ENCODE data around the gene C22orf39. TPM values are rescaled to one million over a fixed set of nuclear protein-coding genes. Genes with fewer than 3 reads are reported as not detected.

C22orf39 gene
- total RNA-seq, 1 donor from 2014 or later = 26.6 TPM

DNA sequence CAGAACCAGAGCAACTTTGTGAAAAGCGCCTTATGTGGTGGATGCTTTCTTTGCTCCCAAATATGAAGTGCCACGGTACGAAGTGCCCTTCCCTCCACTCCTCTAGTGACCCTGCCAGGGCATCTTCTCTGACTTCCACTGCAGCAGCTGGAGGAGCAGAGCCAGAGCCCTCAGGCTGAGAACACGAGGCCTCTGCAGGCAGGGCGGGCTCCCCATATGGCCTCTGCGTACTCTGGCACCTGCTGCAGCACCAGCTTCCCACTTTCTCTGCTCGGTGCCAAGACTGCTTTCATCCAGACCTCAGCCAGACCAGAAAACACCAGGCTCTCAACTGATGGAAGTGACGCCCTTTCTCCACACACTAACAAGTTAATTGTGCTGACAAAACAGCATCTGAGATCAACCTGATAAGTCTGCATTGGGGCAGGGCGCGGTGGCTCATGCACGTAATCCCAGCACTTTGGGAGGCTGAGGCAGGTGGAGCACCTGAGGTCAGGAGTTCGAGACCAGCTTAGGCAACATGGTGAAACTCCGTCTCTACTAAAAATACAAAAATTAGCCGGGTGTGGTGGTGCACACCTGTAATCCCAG is 18.7 kb upstream of the C22orf39 start:
- no peaks in the 10 kb centered on the region for H3K4me1 Mint-ChIP-seq (ENCODE audit: unreplicated experiment)
- H3K9me3 Mint-ChIP-seq (ENCODE audit: unreplicated experiment) = no peaks in the 10 kb centered on the region
- TF ChIP-seq, protein P1, sequence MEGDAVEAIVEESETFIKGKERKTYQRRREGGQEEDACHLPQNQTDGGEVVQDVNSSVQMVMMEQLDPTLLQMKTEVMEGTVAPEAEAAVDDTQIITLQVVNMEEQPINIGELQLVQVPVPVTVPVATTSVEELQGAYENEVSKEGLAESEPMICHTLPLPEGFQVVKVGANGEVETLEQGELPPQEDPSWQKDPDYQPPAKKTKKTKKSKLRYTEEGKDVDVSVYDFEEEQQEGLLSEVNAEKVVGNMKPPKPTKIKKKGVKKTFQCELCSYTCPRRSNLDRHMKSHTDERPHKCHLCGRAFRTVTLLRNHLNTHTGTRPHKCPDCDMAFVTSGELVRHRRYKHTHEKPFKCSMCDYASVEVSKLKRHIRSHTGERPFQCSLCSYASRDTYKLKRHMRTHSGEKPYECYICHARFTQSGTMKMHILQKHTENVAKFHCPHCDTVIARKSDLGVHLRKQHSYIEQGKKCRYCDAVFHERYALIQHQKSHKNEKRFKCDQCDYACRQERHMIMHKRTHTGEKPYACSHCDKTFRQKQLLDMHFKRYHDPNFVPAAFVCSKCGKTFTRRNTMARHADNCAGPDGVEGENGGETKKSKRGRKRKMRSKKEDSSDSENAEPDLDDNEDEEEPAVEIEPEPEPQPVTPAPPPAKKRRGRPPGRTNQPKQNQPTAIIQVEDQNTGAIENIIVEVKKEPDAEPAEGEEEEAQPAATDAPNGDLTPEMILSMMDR (IDR thresholded peaks at IDR 0.05; ENCODE audit: unreplicated experiment) = no peak
- no peak overlapping the region for H3K4me3 Mint-ChIP-seq (ENCODE audit: unreplicated experiment)
- H3K27ac Mint-ChIP-seq (ENCODE audit: unreplicated experiment) = no peak overlapping the region
- peaks cover 38% of the 10 kb centered on the region for H3K36me3 Mint-ChIP-seq (ENCODE audit: low read depth, unreplicated experiment)
- H3K27me3 Mint-ChIP-seq (ENCODE audit: unreplicated experiment) = no peaks in the 10 kb centered on the region
- no peak for DNase-seq (ENCODE audit: low spot score)

DNA sequence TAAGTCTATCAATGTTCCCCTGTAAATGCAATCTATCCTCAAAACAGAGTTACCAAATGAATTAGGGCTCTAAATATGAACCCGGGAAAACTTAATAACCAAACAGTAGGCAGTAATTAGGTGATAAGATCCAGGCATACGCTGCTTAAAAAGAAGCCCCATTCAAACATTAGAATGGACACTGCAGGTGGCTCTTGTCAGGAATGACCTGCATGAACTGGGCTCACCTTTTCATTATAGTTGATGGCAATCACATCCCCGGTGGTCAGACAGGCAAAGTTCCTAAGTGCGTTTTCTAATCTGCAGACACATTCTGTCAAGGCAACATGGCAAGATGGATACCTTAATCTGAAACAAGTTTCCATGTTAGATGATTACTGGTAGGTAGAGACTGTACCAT is 17.5 kb upstream of the C22orf39 start:
- Mint-ChIP-seq H3K9me3 (ENCODE audit: unreplicated experiment) (no peaks in the 10 kb centered on the region), H3K27me3 (ENCODE audit: unreplicated experiment) (no peaks in the 10 kb centered on the region), H3K36me3 (ENCODE audit: low read depth, unreplicated experiment) (peaks cover 40% of the 10 kb centered on the region), H3K4me3 (ENCODE audit: unreplicated experiment) (no peak overlapping the region), H3K27ac (ENCODE audit: unreplicated experiment) (no peak overlapping the region), H3K4me1 (ENCODE audit: unreplicated experiment) (no peaks in the 10 kb centered on the region)
- TF ChIP-seq, protein P1 (IDR thresholded peaks at IDR 0.05; ENCODE audit: unreplicated experiment) = no peak
- DNase-seq (ENCODE audit: low spot score) = no peak

DNA sequence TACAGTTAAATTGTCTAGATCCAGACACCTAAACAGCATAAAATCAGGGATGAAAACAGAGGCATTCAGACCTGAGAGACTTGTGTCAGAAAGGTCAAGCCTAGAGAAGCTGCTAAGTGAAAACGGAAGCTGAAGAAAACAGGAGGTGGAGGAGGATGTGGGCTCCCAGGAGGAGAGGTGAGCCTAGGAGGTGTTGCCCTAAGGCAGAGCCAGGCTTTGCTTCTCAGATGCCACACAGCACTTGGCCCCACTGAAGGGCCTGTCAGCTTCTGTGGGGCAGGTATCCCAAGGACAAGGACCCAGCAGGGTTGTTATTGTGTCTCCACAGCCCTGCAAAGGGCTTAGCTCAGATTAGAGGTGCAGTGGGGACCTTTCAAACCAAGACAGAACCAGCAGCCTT is 17.0 kb upstream of the C22orf39 start:
- H3K4me1 Mint-ChIP-seq (ENCODE audit: unreplicated experiment) = no peaks in the 10 kb centered on the region
- H3K9me3 Mint-ChIP-seq (ENCODE audit: unreplicated experiment) = no peaks in the 10 kb centered on the region
- no peak overlapping the region for H3K27ac Mint-ChIP-seq (ENCODE audit: unreplicated experiment)
- DNase-seq (ENCODE audit: low spot score) = no peak
- no peaks in the 10 kb centered on the region for H3K27me3 Mint-ChIP-seq (ENCODE audit: unreplicated experiment)
- H3K36me3 Mint-ChIP-seq (ENCODE audit: low read depth, unreplicated experiment) = peaks cover 38% of the 10 kb centered on the region
- H3K4me3 Mint-ChIP-seq (ENCODE audit: unreplicated experiment) = no peak overlapping the region
- TF ChIP-seq, protein P1 (IDR thresholded peaks at IDR 0.05; ENCODE audit: unreplicated experiment) = no peak

DNA sequence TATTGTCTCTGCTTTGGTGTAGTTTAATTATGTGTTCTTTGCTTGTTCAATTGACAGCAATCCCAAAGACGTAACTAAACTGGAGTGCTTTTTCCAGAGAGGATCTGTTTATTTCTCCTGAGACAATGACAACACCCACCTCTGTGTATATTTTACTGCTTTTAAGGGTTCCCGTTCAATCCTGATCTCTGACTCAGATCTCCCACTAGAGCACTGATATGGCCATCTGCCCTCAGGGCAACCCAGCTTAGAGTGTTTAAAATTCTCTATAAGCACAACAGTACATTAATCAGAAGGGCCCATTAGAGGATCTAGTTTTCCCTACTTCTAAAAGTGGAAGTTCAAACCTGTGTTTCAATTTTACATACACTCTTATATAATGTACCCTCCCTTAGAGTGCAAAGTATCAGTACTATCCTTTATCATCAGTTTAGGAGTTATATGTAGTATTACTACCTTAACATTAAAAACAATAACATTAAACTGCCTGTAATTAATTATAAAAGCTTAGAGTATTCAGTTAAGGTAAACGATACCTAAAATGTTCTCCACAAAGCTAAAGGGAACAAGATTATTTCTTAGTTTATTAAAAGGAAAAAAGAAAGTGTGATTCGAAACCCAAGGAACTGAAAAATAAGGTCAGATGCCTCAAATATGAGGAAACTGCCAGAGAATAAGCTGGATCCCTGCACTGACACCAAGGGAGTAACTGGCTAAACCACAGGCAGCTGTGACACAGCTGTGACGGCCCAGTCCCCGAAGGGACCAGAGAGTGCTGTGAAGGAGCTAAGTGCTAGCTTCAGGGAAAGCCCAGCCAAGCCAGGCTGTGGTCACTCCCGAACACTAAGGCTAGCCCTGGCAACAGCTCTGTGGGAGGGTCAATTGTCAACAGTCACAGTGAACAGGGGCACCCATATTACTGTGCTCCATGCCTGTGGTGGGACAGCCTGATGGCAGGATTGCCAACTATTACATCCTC is 16.3 kb upstream of the C22orf39 start:
- DNase-seq (ENCODE audit: low spot score) = no peak
- H3K9me3 Mint-ChIP-seq (ENCODE audit: unreplicated experiment) = no peaks in the 10 kb centered on the region
- no peaks in the 10 kb centered on the region for H3K4me1 Mint-ChIP-seq (ENCODE audit: unreplicated experiment)
- TF ChIP-seq, protein P1 (IDR thresholded peaks at IDR 0.05; ENCODE audit: unreplicated experiment) = no peak
- H3K36me3 Mint-ChIP-seq (ENCODE audit: low read depth, unreplicated experiment) = peaks cover 32% of the 10 kb centered on the region
- no peak overlapping the region for H3K27ac Mint-ChIP-seq (ENCODE audit: unreplicated experiment)
- no peaks in the 10 kb centered on the region for H3K27me3 Mint-ChIP-seq (ENCODE audit: unreplicated experiment)
- no peak overlapping the region for H3K4me3 Mint-ChIP-seq (ENCODE audit: unreplicated experiment)

DNA sequence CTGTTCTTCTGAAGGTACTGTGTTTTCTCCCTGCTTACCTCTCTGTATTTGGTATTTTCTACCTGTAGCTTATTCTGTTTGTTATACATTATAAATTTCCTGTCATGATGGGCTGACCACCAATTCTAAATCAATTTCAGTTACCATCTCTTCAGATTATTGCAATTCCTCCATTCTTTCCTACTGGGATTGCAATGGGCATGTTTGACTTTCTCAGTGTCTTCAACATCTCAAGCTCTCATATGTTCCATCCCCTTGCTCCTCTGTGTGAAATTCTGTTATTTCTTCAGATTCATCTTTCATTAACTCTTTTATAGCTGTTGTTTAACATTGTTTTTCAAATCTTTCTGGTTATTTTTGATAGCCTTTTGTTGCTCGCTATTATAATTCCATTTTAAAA is 15.5 kb upstream of the C22orf39 start:
- no peak overlapping the region for H3K4me3 Mint-ChIP-seq (ENCODE audit: unreplicated experiment)
- TF ChIP-seq, protein P1 (IDR thresholded peaks at IDR 0.05; ENCODE audit: unreplicated experiment) = no peak
- DNase-seq (ENCODE audit: low spot score) = no peak
- no peak overlapping the region for H3K27ac Mint-ChIP-seq (ENCODE audit: unreplicated experiment)
- H3K36me3 Mint-ChIP-seq (ENCODE audit: low read depth, unreplicated experiment) = peaks cover 25% of the 10 kb centered on the region
- no peaks in the 10 kb centered on the region for H3K4me1 Mint-ChIP-seq (ENCODE audit: unreplicated experiment)
- H3K9me3 Mint-ChIP-seq (ENCODE audit: unreplicated experiment) = no peaks in the 10 kb centered on the region
- H3K27me3 Mint-ChIP-seq (ENCODE audit: unreplicated experiment) = no peaks in the 10 kb centered on the region

Measured in endothelial cell (in vitro differentiated cells).